ENCODE results near the gene CFAP68.
A peak's percentile ranks its signal among the peaks of the same experiment; 100 is the strongest.

The CFAP68 gene

DNA sequence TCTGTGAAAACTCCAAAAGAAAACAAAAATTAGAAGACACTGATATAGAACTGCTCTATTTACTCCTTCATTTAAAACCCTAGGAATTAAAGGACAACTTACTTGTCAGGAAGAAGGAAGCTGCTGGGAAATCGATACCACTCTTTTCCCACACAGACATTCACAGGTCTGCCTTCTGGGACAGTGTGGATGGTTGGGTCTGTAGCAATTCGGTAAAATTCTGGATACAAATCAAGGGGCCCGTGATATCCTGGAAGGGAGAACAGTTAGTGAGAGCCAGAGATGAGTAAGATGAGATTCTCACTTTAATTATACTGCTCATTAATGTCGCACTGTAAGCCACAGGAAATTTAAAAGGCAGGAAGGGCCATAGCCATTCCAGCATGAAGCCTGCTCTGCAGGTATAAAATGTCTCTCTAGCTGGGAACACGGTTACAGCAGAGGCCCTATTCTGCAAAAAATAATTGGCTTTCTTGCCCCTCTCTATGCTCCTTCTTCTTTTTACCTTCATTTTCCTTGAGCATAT lies 41.9 kb upstream of the CFAP68 start:
- no peak for DNase-seq (ENCODE audit: low read depth)
- TF ChIP-seq, protein P1, sequence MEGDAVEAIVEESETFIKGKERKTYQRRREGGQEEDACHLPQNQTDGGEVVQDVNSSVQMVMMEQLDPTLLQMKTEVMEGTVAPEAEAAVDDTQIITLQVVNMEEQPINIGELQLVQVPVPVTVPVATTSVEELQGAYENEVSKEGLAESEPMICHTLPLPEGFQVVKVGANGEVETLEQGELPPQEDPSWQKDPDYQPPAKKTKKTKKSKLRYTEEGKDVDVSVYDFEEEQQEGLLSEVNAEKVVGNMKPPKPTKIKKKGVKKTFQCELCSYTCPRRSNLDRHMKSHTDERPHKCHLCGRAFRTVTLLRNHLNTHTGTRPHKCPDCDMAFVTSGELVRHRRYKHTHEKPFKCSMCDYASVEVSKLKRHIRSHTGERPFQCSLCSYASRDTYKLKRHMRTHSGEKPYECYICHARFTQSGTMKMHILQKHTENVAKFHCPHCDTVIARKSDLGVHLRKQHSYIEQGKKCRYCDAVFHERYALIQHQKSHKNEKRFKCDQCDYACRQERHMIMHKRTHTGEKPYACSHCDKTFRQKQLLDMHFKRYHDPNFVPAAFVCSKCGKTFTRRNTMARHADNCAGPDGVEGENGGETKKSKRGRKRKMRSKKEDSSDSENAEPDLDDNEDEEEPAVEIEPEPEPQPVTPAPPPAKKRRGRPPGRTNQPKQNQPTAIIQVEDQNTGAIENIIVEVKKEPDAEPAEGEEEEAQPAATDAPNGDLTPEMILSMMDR (IDR thresholded peaks at IDR 0.05; ENCODE audit: insufficient read depth, low read depth, low read length, missing control alignments): no peak
- no peak overlapping the region for H3K4me3 ChIP-seq (ENCODE audit: low read length)

DNA sequence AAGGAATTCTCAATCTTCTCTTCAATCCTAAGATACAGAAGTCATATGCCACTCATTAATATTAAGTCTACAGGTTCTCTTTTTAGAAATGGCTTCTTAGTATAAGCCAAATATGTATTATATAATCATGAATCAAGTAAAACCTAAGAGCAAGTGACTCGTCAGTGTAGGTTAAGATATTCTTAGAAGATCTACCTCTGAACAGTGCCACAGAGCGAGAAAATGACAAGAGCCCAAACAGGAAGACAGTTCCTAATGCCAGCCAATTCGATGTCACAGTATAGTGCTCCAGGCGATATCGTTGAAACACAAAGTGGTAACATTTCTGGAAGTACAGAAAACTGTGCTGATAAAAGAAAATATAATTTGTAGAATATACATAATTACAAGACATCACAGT lies 41.3 kb upstream of the CFAP68 start:
- TF ChIP-seq, protein P1 (IDR thresholded peaks at IDR 0.05; ENCODE audit: insufficient read depth, low read depth, low read length, missing control alignments): no peak
- DNase-seq (ENCODE audit: low read depth): no peak

DNA sequence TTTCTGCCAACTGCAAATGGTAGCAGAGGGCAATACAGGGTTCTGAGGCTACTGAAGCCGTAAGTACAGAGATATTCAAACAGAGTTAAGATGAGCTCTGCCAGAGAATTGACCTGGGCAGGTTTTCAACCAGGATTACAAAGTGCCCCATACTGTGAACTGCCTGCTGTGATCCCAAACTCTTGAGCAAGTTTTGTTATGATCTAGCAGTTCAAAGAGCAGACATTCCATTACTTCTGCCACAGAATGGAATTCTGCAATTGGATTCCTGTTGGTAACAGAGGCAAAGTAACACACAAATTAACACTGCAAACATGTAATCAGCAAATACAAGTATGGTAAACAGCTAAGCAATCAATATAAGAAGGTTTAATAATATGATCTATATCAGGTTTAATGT lies 39.2 kb upstream of the CFAP68 start:
- no peak overlapping the region for H3K4me3 ChIP-seq (ENCODE audit: low read length)
- no peak for DNase-seq (ENCODE audit: low read depth)
- TF ChIP-seq, protein P1 (IDR thresholded peaks at IDR 0.05; ENCODE audit: insufficient read depth, low read depth, low read length, missing control alignments): no peak

More for the DNA sequence above, 41.3 kb upstream of the CFAP68 start:
- no peak overlapping the region for H3K4me3 ChIP-seq (ENCODE audit: low read length)

DNA sequence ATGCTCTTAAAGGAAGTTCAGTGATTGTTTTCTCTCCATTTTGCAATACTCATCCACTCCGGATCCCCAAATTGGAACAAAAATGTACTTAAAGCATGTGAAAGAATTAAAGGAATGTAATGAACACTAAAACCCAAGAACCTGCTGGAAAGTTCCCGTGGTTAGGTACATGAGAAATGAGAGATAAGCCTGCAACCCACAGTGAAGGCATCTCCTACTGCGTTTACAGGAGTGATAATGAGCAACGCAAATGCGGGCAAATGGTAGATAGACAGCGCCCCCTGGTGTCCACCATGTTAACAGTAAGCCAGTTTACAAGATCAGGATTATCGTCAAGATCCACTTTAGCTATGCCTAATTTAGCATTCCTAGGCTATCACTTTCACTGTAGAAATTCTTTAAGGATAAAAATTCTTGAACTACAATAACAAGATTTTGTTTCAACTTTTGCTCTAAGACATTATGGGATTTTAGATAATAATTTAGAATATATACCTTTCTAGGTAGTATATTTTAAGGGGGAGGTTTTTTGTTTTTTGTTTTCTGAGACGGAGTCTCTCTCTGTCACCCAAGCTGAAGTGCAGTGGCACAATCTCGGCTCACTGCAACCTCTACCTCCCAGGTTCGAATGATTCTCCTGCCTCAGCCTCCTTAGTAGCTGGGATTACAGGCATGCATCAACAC lies 37.8 kb upstream of the CFAP68 start:
- TF ChIP-seq, protein P1 (IDR thresholded peaks at IDR 0.05; ENCODE audit: insufficient read depth, low read depth, low read length, missing control alignments): peak; percentile 83
- DNase-seq (ENCODE audit: low read depth): peak; percentile 86
- no peak overlapping the region for H3K4me3 ChIP-seq (ENCODE audit: low read length)

DNA sequence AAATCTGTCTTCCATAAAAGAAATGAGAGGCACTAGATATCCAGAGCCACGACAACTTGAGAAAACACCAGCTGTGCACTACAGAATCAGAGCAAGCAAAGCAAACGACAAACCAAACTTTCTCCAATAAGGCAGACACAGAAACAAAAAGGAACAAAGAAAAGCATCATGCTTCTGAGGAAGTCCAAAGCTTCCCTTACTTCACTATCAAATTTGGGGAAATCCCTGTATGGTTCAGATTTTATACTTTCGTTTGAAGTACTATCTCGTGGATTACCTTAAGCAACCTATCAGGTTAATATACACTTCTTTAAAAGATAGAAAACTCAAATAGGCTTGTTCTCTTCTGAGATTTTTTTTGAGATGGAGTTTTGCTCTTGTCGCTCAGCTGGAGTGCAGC lies 35.7 kb upstream of the CFAP68 start:
- no peak overlapping the region for H3K4me3 ChIP-seq (ENCODE audit: low read length)
- no peak for DNase-seq (ENCODE audit: low read depth)
- TF ChIP-seq, protein P1 (IDR thresholded peaks at IDR 0.05; ENCODE audit: insufficient read depth, low read depth, low read length, missing control alignments): no peak

DNA sequence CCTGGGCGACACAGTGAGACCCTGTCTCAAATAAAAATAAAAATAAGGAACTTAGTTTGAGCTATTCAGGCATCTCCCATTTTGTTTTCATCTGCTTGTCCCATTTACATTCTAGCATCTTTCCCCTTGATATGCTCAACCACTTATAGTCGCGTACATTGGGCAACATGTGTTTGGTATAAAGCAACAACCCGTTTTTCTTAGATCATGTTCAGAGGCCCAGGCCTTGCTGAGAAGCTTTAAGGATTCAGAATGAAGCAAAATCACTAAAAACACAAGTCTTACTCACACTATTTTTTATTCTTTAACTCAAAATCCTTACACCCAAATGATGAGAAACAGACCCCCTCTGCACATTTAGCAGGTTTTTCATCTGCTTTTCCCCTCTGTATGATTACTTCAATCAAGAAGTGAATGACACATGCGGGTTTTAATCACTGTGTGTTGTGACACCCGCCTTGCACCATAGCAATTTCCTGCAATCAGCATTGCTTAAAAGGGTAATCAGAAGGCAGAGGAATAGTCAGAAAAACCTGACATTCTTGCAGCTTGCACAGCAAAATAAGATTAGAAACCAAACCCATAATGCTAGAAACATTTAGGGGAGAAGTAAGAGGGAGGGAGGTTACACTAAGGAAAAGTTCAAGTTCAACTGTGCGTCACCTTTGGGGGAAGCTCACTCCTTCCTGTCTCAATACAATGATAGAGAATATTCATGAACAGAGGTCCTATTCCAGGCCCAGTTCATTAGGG lies 33.9 kb upstream of the CFAP68 start:
- DNase-seq (ENCODE audit: low read depth): peak; percentile 30
- no peak overlapping the region for H3K4me3 ChIP-seq (ENCODE audit: low read length)
- TF ChIP-seq, protein P1 (IDR thresholded peaks at IDR 0.05; ENCODE audit: insufficient read depth, low read depth, low read length, missing control alignments): no peak
